ENCODE results near the gene WFIKKN2.

Gene WFIKKN2

DNA sequence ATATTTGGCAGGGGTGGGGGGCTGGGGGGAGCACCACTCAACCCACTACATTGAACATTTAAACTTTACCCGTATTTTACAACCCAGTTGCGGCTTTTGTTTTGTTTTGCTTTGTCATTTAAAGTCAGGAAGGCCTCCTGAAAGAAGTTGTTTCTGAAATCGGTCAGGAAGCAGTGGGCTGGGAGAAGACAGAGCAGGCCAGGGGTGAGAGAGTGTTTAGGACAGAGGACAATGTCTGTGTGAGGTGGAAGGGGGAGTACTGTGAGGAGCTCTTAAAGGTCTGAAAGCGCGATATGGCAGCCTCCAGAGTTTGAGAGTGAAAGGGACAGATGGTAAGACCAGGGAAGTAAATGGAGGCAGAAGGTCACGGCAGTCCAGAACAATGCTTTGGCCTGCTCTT, 6.1 kb upstream of the WFIKKN2 start:
- H3K36me3 ChIP-seq (ENCODE audit: insufficient read depth, low read length), result no peaks in the 10 kb centered on the region
- no peak overlapping the region for H3K9ac ChIP-seq (ENCODE audit: low read length)
- no peaks in the 10 kb centered on the region for H3K27me3 ChIP-seq (ENCODE audit: control insufficient read depth in 1 of 2, insufficient read depth in 2 of 2, low read length in 2 of 2)
- no peak overlapping the region for H3K27ac ChIP-seq (ENCODE audit: low read depth, low read length)
- no peaks in the 10 kb centered on the region for H3K4me1 ChIP-seq (ENCODE audit: insufficient read depth, low read length)
- H3K9me3 ChIP-seq (ENCODE audit: low read length), result no peaks in the 10 kb centered on the region
- no peak overlapping the region for H3K4me3 ChIP-seq (ENCODE audit: low read depth in 1 of 2, low read length in 2 of 2)

DNA sequence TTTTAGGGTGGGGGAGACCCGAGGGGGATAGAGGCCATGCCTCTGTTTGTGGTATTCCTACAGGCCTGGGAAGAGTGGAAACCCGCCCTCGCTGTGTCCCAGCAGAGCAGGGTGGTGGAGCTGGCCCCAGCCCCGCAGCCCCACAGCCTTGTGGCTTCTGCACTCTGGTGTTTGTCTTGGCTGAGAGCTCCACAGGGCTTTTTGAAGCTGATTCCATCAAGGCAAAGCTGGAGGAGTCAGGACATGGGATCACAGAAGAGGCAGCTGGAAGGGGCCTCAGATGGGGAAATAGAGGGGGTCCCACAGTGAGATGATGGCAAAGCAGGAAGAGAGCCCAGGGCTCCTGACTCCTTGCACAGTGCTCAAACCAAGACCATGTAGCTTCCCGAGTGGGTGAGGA, 5.0 kb upstream of the WFIKKN2 start:
- no peak overlapping the region for H3K9ac ChIP-seq (ENCODE audit: low read length)
- H3K27me3 ChIP-seq (ENCODE audit: control insufficient read depth in 1 of 2, insufficient read depth in 2 of 2, low read length in 2 of 2), result no peaks in the 10 kb centered on the region
- H3K36me3 ChIP-seq (ENCODE audit: insufficient read depth, low read length), result no peaks in the 10 kb centered on the region
- no peaks in the 10 kb centered on the region for H3K4me1 ChIP-seq (ENCODE audit: insufficient read depth, low read length)
- H3K4me3 ChIP-seq (ENCODE audit: low read depth in 1 of 2, low read length in 2 of 2), result no peak overlapping the region
- H3K27ac ChIP-seq (ENCODE audit: low read depth, low read length), result no peak overlapping the region
- no peaks in the 10 kb centered on the region for H3K9me3 ChIP-seq (ENCODE audit: low read length)

DNA sequence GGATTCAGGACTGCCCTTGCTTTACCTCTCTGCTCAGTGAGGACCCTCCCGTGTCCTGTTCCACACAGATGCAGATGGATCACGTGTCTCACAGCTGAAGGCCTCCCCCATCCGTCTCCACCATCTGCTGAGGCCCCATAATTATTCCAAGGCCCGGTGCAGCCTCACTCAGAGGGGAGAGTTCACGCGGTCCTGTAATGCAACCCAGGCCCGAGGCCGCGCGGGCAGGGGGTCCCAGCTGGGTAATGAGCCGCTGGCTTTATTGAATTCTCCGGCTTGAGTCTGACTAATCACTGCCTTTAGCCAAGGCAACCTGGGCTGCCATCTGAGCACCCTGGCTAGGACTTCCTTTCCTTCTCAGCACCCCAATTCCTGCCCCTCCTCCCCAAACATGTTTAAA, 4.4 kb upstream of the WFIKKN2 start:
- H3K9me3 ChIP-seq (ENCODE audit: low read length), result no peaks in the 10 kb centered on the region
- H3K4me1 ChIP-seq (ENCODE audit: insufficient read depth, low read length), result no peaks in the 10 kb centered on the region
- H3K9ac ChIP-seq (ENCODE audit: low read length), result no peak overlapping the region
- H3K36me3 ChIP-seq (ENCODE audit: insufficient read depth, low read length), result no peaks in the 10 kb centered on the region
- H3K4me3 ChIP-seq (ENCODE audit: low read depth in 1 of 2, low read length in 2 of 2), result no peak overlapping the region
- no peaks in the 10 kb centered on the region for H3K27me3 ChIP-seq (ENCODE audit: control insufficient read depth in 1 of 2, insufficient read depth in 2 of 2, low read length in 2 of 2)
- no peak overlapping the region for H3K27ac ChIP-seq (ENCODE audit: low read depth, low read length)

DNA sequence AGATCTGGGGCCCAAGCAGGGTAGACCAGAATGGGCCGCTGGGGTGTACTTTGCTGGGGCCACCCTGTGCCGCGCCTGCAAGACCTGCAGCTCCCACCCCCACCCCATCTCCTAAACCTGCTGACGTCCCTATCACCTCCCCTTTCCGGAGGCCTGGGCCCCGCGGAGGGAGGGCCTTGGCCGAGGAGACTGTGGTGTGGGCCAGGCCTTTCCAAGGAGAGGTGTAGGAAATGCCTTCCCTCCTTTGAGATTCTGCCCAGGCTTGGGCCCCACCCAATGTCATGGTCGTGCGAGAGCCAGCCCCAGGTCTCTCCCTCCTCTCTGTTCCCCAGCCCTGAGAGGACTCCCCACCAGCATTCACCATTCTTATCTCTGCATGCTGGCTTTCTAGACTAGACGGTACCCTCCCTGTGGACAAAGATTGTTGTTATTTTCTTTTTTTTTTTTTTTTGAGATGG, 3.9 kb upstream of the WFIKKN2 start:
- no peak overlapping the region for H3K27ac ChIP-seq (ENCODE audit: low read depth, low read length)
- no peaks in the 10 kb centered on the region for H3K36me3 ChIP-seq (ENCODE audit: insufficient read depth, low read length)
- no peaks in the 10 kb centered on the region for H3K4me1 ChIP-seq (ENCODE audit: insufficient read depth, low read length)
- no peaks in the 10 kb centered on the region for H3K27me3 ChIP-seq (ENCODE audit: control insufficient read depth in 1 of 2, insufficient read depth in 2 of 2, low read length in 2 of 2)
- H3K9me3 ChIP-seq (ENCODE audit: low read length), result no peaks in the 10 kb centered on the region
- no peak overlapping the region for H3K9ac ChIP-seq (ENCODE audit: low read length)
- H3K4me3 ChIP-seq (ENCODE audit: low read depth in 1 of 2, low read length in 2 of 2), result no peak overlapping the region

DNA sequence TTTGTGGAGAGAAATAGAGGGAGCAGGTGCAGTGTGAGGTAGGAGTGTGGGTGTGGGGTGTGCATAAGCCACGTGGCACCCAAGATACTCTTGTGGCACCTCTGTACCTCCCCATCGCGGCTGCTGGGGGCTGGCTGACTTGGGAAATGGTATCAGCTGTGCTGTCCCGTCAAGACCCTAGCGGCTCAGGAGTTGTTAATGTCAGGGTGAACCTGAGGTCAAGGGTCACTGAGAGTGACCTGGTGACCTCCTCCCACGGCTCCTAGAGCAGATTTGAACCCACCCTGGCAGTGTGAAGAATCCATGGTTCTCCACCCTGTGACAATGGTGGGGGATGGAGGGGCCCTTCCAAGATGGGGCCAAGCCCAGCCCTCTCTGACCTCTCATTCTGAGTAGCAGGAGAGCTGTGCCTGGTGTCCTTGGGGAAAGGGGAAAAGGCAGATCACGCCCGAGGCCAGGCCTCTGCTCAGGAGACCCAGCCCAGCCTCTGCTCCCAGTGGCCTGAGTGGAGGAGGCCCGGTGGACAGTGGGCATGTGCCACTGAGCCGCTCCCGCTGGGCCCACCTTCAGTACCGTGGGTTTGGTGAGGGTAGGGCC, 3.0 kb upstream of the WFIKKN2 start:
- no peak overlapping the region for H3K9ac ChIP-seq (ENCODE audit: low read length)
- no peak overlapping the region for H3K4me3 ChIP-seq (ENCODE audit: low read depth in 1 of 2, low read length in 2 of 2)
- H3K9me3 ChIP-seq (ENCODE audit: low read length), result no peaks in the 10 kb centered on the region
- no peak overlapping the region for H3K27ac ChIP-seq (ENCODE audit: low read depth, low read length)
- no peaks in the 10 kb centered on the region for H3K36me3 ChIP-seq (ENCODE audit: insufficient read depth, low read length)
- H3K27me3 ChIP-seq (ENCODE audit: control insufficient read depth in 1 of 2, insufficient read depth in 2 of 2, low read length in 2 of 2), result no peaks in the 10 kb centered on the region
- no peaks in the 10 kb centered on the region for H3K4me1 ChIP-seq (ENCODE audit: insufficient read depth, low read length)

DNA sequence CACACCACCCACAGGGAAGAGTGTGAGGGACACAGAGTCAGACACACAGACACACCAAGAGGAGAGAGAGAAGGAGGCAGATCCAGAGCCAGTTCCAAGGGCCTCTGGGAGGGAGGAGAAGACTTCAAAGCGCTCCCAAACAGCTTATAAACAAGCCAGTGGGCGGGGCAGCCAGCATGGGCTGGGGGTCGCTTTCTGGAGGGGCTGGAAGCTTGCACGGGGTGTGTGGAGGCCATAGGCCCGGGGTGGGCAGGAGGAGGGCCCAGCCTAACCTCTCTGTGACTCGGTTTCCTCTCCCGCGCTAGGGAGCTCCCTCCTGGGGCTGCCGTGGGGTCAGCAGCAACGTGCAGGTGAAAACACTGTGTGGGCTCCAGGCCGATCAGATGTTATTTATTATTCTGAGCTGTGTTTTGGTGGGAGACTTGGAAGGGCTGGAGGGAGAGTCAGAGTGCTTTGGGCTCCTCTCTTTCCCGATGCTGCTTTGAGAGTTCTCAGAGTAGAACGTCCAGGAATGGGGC, 2.5 kb upstream of the WFIKKN2 start:
- Histone ChIP-seq H3K9me3 (ENCODE audit: low read length) (no peaks in the 10 kb centered on the region), H3K27ac (ENCODE audit: low read depth, low read length) (no peak overlapping the region), H3K36me3 (ENCODE audit: insufficient read depth, low read length) (no peaks in the 10 kb centered on the region), H3K4me3 (ENCODE audit: low read depth in 1 of 2, low read length in 2 of 2) (no peak overlapping the region), H3K9ac (ENCODE audit: low read length) (no peak overlapping the region), H3K27me3 (ENCODE audit: control insufficient read depth in 1 of 2, insufficient read depth in 2 of 2, low read length in 2 of 2) (no peaks in the 10 kb centered on the region), H3K4me1 (ENCODE audit: insufficient read depth, low read length) (no peaks in the 10 kb centered on the region)

DNA sequence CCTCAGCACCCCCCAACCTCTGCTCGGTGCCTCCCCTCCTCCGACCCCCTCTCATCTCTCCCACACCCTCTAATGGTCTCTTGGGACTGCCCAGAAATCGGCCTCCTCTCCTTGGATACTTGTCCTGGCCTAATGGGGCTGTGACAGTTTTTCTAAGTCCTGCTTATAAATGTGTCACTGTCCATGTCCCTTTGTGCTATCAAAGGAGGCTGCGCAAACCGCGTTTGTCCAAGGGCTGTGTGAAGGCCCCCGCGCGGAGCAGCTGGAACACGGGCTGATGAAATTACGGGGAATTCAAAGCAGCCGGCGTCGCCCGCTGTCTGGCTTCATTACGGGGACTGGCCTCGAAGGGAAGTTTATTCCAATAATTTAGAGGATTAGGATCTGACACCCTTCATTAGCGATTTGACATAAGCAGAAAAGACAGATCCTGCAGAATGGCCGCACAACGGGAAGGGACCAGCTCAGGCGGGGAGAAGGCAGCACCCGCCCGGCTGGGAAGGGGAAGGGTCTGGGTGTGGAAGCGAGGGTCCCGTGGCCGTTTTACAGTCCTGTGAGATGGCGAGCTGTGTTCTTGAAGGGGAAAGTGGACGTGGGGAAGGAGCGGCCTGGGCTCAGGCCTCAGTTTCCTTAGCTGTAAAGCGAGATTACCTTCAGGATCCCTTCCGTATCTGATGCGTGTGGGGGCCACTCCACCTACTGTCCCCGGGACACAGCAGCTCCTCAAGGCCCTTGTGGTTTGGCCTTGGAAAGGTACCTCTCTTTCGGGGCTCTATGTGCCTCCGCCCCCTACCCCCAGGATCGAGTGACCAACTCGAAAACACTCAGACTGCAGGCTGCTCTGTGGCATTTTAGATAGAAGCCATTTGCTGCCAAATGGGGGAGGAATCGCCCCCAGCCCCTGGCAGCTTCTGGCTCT, 1.6 kb upstream of the WFIKKN2 start:
- no peaks in the 10 kb centered on the region for H3K27me3 ChIP-seq (ENCODE audit: control insufficient read depth in 1 of 2, insufficient read depth in 2 of 2, low read length in 2 of 2)
- no peaks in the 10 kb centered on the region for H3K36me3 ChIP-seq (ENCODE audit: insufficient read depth, low read length)
- H3K9me3 ChIP-seq (ENCODE audit: low read length), result no peaks in the 10 kb centered on the region
- H3K4me1 ChIP-seq (ENCODE audit: insufficient read depth, low read length), result no peaks in the 10 kb centered on the region
- H3K4me3 ChIP-seq (ENCODE audit: low read depth in 1 of 2, low read length in 2 of 2), result no peak overlapping the region
- H3K27ac ChIP-seq (ENCODE audit: low read depth, low read length), result no peak overlapping the region
- H3K9ac ChIP-seq (ENCODE audit: low read length), result no peak overlapping the region

DNA sequence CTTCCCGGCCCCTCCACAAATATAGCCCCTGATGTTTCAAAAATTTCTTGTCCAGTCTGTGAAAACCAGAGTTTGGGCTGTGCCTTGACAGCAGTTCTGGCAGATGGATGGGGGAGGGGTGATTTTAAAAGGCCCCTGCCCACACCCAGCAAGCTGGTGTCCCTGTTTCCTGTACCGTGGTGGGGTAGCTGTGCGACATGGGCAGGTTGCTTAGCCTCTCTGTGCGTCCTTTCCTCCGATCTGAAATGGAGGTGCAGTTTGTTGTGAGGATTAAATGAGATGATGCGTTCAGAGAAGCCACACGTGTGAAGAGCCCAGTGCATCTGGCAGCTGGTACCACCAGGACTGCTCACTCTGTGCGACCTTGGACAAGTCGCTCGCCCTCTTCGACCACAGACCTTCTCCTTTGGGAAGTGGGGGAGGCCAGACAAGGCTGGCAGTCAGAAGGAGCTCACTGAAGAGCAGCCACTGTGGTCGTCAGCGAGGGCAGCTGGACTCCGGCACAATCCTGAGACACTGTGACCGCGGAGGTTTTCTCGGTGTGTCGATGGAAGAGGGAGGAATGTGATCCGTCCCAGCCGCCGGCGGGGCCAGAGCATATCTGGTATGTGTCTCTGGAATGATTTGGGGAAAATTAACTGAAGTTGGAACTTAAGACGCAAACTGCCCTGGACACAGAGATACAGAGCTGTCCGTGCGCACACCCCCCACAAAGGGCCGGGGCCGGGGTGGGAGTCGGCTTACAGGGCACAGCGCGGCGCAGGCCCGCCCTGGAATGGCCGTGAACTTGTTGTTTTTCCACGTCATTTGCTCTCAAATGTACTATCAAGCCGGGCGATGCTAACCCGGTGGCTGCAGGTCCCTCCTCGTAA, 721 bp upstream of the WFIKKN2 start:
- H3K4me3 ChIP-seq (ENCODE audit: low read depth in 1 of 2, low read length in 2 of 2), result peak overlapping the region; percentile 2 to 58

DNA sequence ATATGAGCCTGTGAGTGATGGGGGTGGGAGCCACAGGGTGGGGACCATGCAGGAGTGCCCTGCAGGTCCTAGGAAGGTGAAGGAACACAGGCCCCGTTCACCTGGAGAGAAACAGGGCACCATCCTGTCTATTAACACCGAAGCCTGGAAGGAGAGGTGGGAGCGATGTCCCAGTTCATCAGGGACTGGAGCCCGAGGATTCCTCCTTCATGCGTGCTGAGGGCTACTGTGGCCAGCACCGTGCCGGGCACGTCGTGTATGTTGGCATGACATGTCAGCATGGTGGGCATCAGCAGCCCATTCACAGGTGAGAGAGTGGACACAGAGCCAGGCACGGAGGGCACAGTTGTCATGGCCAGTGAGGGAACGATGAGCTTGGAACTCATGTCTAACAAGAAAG, 1.4 kb downstream of the WFIKKN2 start:
- Histone ChIP-seq H3K27me3 (ENCODE audit: control insufficient read depth in 1 of 2, insufficient read depth in 2 of 2, low read length in 2 of 2) (no peaks in the 10 kb centered on the region), H3K4me1 (ENCODE audit: insufficient read depth, low read length) (no peaks in the 10 kb centered on the region), H3K9ac (ENCODE audit: low read length) (no peak overlapping the region), H3K36me3 (ENCODE audit: insufficient read depth, low read length) (no peaks in the 10 kb centered on the region), H3K4me3 (ENCODE audit: low read depth in 1 of 2, low read length in 2 of 2) (no peak overlapping the region), H3K27ac (ENCODE audit: low read depth, low read length) (no peak overlapping the region), H3K9me3 (ENCODE audit: low read length) (no peaks in the 10 kb centered on the region)

More for the DNA sequence above, 721 bp upstream of the WFIKKN2 start:
- no peaks in the 10 kb centered on the region for H3K36me3 ChIP-seq (ENCODE audit: insufficient read depth, low read length)
- no peak overlapping the region for H3K27ac ChIP-seq (ENCODE audit: low read depth, low read length)
- H3K4me1 ChIP-seq (ENCODE audit: insufficient read depth, low read length), result no peaks in the 10 kb centered on the region
- H3K9me3 ChIP-seq (ENCODE audit: low read length), result no peaks in the 10 kb centered on the region
- H3K9ac ChIP-seq (ENCODE audit: low read length), result no peak overlapping the region
- H3K27me3 ChIP-seq (ENCODE audit: control insufficient read depth in 1 of 2, insufficient read depth in 2 of 2, low read length in 2 of 2), result no peaks in the 10 kb centered on the region

DNA sequence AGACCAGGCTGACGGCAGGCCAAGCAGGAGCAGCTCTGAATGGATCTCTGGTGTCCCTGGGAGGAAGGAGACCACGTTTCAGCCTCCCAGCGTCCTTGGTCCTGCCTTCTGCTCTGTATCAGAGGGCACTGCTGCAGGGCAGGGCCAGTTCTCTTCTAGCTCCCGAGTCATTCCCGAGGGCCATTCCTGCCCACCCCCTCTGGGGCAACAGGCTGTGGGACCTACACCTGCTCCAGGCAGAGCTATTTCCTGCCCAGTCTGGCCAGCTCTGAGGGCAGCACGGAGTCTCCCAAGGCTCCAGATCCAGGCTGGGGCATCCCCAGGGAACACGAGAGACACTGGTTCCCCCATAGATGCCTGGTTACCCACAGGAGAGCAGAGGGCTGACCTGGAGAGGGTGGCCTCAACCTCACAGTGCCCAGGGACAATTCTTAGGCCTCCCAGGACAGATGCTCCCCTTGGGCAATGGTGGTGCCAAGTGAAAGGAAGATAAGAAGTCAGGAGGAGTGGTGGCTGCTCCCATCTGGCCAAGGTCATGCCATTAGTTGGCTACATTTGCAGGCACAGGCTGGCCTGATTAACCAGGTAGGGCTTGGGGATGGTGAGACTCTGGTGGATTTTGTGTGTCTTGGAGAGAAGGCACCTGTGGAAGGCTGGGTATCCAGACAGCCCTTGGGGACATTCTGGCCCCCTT, 2.0 kb downstream of the WFIKKN2 start:
- no peak overlapping the region for H3K4me3 ChIP-seq (ENCODE audit: low read depth in 1 of 2, low read length in 2 of 2)
- H3K9me3 ChIP-seq (ENCODE audit: low read length), result no peaks in the 10 kb centered on the region
- H3K4me1 ChIP-seq (ENCODE audit: insufficient read depth, low read length), result no peaks in the 10 kb centered on the region
- H3K27ac ChIP-seq (ENCODE audit: low read depth, low read length), result no peak overlapping the region
- H3K27me3 ChIP-seq (ENCODE audit: control insufficient read depth in 1 of 2, insufficient read depth in 2 of 2, low read length in 2 of 2), result no peaks in the 10 kb centered on the region
- H3K36me3 ChIP-seq (ENCODE audit: insufficient read depth, low read length), result no peaks in the 10 kb centered on the region
- no peak overlapping the region for H3K9ac ChIP-seq (ENCODE audit: low read length)
